Transverse colon (tissue), 4 donors: Measurements from ENCODE around the gene CLINT1.

Experiments used
- CTCF ChIP-seq, 5 experiments: fragments of 200-600 bp in 3 of 5; fragments of 450-650 bp in 2 of 5; sonication (generic) in 3 of 5; IDR thresholded peaks; 1 replicate in 2 of 5; 2 replicates in 3 of 5; pipeline ENCODE4 v1.5.1; 2016 to 2017; ENCODE audit warnings: antibody characterized with exemption in 5 of 5, inconsistent platforms in 3 of 5, mild to moderate bottlenecking in 2 of 5, moderate library complexity in 1 of 5
- EP300 ChIP-seq: sonication (generic); formaldehyde crosslinking; IDR thresholded peaks from one replicate; pipeline ENCODE4 v1.6.1; 2017; ENCODE audit warnings: antibody characterized with exemption, low read depth
- POLR2AphosphoS5 ChIP-seq, 3 donors: sonication (generic); formaldehyde crosslinking; IDR thresholded peaks; one replicate each; pipeline ENCODE4 v1.6.1; 2016; ENCODE audit warnings: antibody characterized with exemption in 3 of 3

- TF ChIP-seq CTCF (IDR thresholded peaks at IDR 0.05): no peak
- TF ChIP-seq EP300: no peak
- TF ChIP-seq POLR2AphosphoS5 (IDR thresholded peaks at IDR 0.05): no peak
Measured at GRCh38 chr5:157842787-157843186, 16.2 kb downstream of the CLINT1 start.
